GM12878 (cell line): Measurements from ENCODE around the gene PHF2. TPM values are rescaled to one million over a fixed set of nuclear protein-coding genes. Genes with fewer than 3 reads are reported as not detected.

Experiments used
- ATAC-seq: fragments of 200-7000 bp; cut with Tn5 transposase; 3 replicates; pipeline ENCODE4 v1.9.1; 2020; ENCODE audit warnings: mild to moderate bottlenecking, moderate library complexity
- BruUV-seq: library from RNA; stranded (reverse); fragments of 400-500 nt; replicated peaks from 2 replicates; lab custom pipeline; 2021; lab: Mats Ljungman, UMichigan
- CTCF ChIA-PET: fragments of 300-600 bp; sonication (Branson Sonifier 250); formaldehyde crosslinking; extraction: SDS; loops from one replicate; lab custom pipeline; 2021; ENCODE audit warnings: inconsistent platforms; lab: Yijun Ruan, JAX
- POLR2A ChIA-PET: fragments of 350-600 bp; formaldehyde crosslinking; extraction: SDS; loops from one replicate; lab custom pipeline; 2021; ENCODE audit warnings: inconsistent platforms; lab: Charles Lee
- RAD21 ChIA-PET: fragments of 300-600 bp; sonication (Branson Sonifier 250); formaldehyde crosslinking; loops from one replicate; lab custom pipeline; 2023; ENCODE audit warnings: antibody characterized with exemption; ENCODE audit not compliant: unreplicated experiment; lab: Charles Lee
- SMC1A ChIA-PET: fragments of 300-600 bp; sonication (Branson Sonifier 250); formaldehyde crosslinking; loops from one replicate; lab custom pipeline; 2023; ENCODE audit not compliant: unreplicated experiment, uncharacterized antibody; lab: Charles Lee
- DNase-seq: peaks from one replicate; pipeline ENCODE4 v3.0.0-alpha.2; 2011; ENCODE audit warnings: low read depth, low spot score
- FAIRE-seq: peaks from 3 replicates; lab custom pipeline; 2011; peaks lifted over from hg19 to GRCh38; lab: Jason Lieb, UNC
- H2AFZ ChIP-seq: 2 replicates; pipeline ENCODE4 v1.6.0; 2011; ENCODE audit warnings: low read depth, low read length, control low read depth; ENCODE audit not compliant: control insufficient read depth
- H3K27ac ChIP-seq: 2 replicates; pipeline ENCODE4 v1.5.1; 2011; ENCODE audit warnings: control low read depth; ENCODE audit not compliant: control insufficient read depth, insufficient read depth
- H3K27me3 ChIP-seq, 2 experiments: replicated peaks in 1 of 2; 2 replicates each; pipeline versions ENCODE4 v1.6.0 to v1.6.1; 2011; ENCODE audit warnings: low read length in 1 of 2; ENCODE audit not compliant: control insufficient read depth in 2 of 2, insufficient read depth in 2 of 2
- H3K36me3 ChIP-seq, 2 experiments: 2 replicates each; pipeline ENCODE4 v1.5.1; 2011; ENCODE audit warnings: low read length in 1 of 2; ENCODE audit not compliant: control insufficient read depth in 2 of 2, insufficient read depth in 2 of 2
- H3K4me1 ChIP-seq: 2 replicates; pipeline ENCODE4 v1.6.1; 2011; ENCODE audit warnings: mild to moderate bottlenecking, low read length, moderate library complexity, mixed read lengths; ENCODE audit not compliant: control insufficient read depth, insufficient read depth
- H3K4me2 ChIP-seq: 2 replicates; pipeline ENCODE4 v1.6.0; 2011; ENCODE audit warnings: control low read depth; ENCODE audit not compliant: control insufficient read depth, insufficient read depth
- H3K4me3 ChIP-seq: fragments of 200-600 bp; sonication (generic); 2 replicates; pipeline ENCODE4 v1.5.1; 2016
- H3K79me2 ChIP-seq: 2 replicates; pipeline ENCODE4 v1.6.0; 2011; ENCODE audit warnings: low read length; ENCODE audit not compliant: control insufficient read depth, insufficient read depth
- H3K9ac ChIP-seq: 2 replicates; pipeline ENCODE4 v1.8.0; 2011; ENCODE audit warnings: low read length, control low read depth, mixed read lengths; ENCODE audit not compliant: control insufficient read depth, insufficient read depth
- H3K9me3 ChIP-seq: replicated peaks from 3 replicates; pipeline ENCODE4 v1.5.1; 2011; ENCODE audit warnings: mild to moderate bottlenecking, low read length; ENCODE audit not compliant: control insufficient read depth, insufficient read depth
- H4K20me1 ChIP-seq: 2 replicates; pipeline ENCODE4 v1.6.0; 2011; ENCODE audit not compliant: control insufficient read depth, insufficient read depth
- ASH2L ChIP-seq: fragments of 300-600, 200-600 bp; sonication (generic); IDR thresholded peaks from 2 replicates; pipeline ENCODE4 v1.6.1; 2017; ENCODE audit warnings: low read depth, mild to moderate bottlenecking, borderline replicate concordance
- BACH1 ChIP-seq: fragments of 450-650 bp; IDR thresholded peaks from 2 replicates; pipeline ENCODE4 v1.6.1; 2017; ENCODE audit warnings: mild to moderate bottlenecking, borderline replicate concordance
- CEBPB ChIP-seq, 2 experiments: fragments of 150-350 bp in 1 of 2; IDR thresholded peaks; 2 replicates each; pipeline ENCODE4 v1.6.1; 2012 to 2014; ENCODE audit warnings: low read depth in 2 of 2, low read length in 2 of 2, borderline replicate concordance in 1 of 2, inconsistent platforms in 1 of 2
- CREM ChIP-seq: IDR thresholded peaks from 2 replicates; pipeline ENCODE4 v1.6.1; 2014; ENCODE audit warnings: antibody characterized with exemption, low read depth
- DPF2 ChIP-seq: fragments of 450-650 bp; IDR thresholded peaks from 2 replicates; pipeline ENCODE4 v1.6.1; 2017; ENCODE audit warnings: mild to moderate bottlenecking
- ESRRA ChIP-seq: IDR thresholded peaks from 2 replicates; pipeline ENCODE4 v1.6.1; 2012; ENCODE audit warnings: mild to moderate bottlenecking, low read length, improper control_type of control experiment
- FOXK2 ChIP-seq: fragments of 450-650 bp; IDR thresholded peaks from 2 replicates; pipeline ENCODE4 v1.6.1; 2017; ENCODE audit warnings: mild to moderate bottlenecking, moderate library complexity
- JUNB ChIP-seq: IDR thresholded peaks from 2 replicates; pipeline ENCODE4 v1.6.1; 2016; ENCODE audit warnings: antibody characterized with exemption, mild to moderate bottlenecking
- MTA2 ChIP-seq: fragments of 450-650 bp; IDR thresholded peaks from 2 replicates; pipeline ENCODE4 v1.6.1; 2016; ENCODE audit warnings: low read depth, mild to moderate bottlenecking, moderate library complexity
- MTA3 ChIP-seq: IDR thresholded peaks from 2 replicates; pipeline ENCODE4 v1.6.1; 2012; ENCODE audit warnings: low read length, inconsistent platforms, borderline replicate concordance
- MXI1 ChIP-seq: fragments of 150-350 bp; IDR thresholded peaks from 2 replicates; pipeline ENCODE4 v1.6.1; 2011; ENCODE audit warnings: low read depth, mild to moderate bottlenecking, inconsistent platforms, low read length, improper control_type of control experiment
- NFYB ChIP-seq: IDR thresholded peaks from 2 replicates; pipeline ENCODE4 v1.6.1; 2011; ENCODE audit warnings: low read depth, mild to moderate bottlenecking, low read length, improper control_type of control experiment, moderate library complexity; ENCODE audit not compliant: insufficient read depth
- NR2C1 ChIP-seq: fragments of 450-650 bp; IDR thresholded peaks from 2 replicates; pipeline ENCODE4 v1.6.1; 2017; ENCODE audit warnings: antibody characterized with exemption, mild to moderate bottlenecking, moderate library complexity
- RB1 ChIP-seq: fragments of 450-650 bp; formaldehyde crosslinking; IDR thresholded peaks from 2 replicates; pipeline ENCODE4 v1.6.1; 2017; ENCODE audit warnings: mild to moderate bottlenecking, borderline replicate concordance
- RELA ChIP-seq: fragments of 450-650 bp; IDR thresholded peaks from 2 replicates; pipeline ENCODE4 v1.8.0; 2014; ENCODE audit warnings: borderline replicate concordance; ENCODE audit not compliant: partially characterized antibody
- RELB ChIP-seq: fragments of 450-650 bp; IDR thresholded peaks from 2 replicates; pipeline ENCODE4 v1.6.1; 2017; ENCODE audit warnings: low read depth, mild to moderate bottlenecking, moderate library complexity
- ZNF384 ChIP-seq: IDR thresholded peaks from 2 replicates; pipeline ENCODE4 v1.6.1; 2012; ENCODE audit warnings: low read depth, mild to moderate bottlenecking, low read length, improper control_type of control experiment, borderline replicate concordance
- WGBS: methylation state at CpG from one replicate; pipeline ENCODE4 v1.1.6; 2016; ENCODE audit warnings: low lambda C conversion rate; ENCODE audit not compliant: insufficient replicate concordance, insufficient coverage; ENCODE audit errors: missing lambda C conversion rate; 5-methylcytosine and 5-hydroxymethylcytosine counted together
- in situ Hi-C: fragments of 300-500 bp; cut with MboI; formaldehyde crosslinking; loops from 9 replicates; pipeline ENCODE4 v1.14.3; 2018; ENCODE audit warnings: mixed read lengths
- intact Hi-C: fragments of 100-400 bp; cut with micrococcal nuclease; formaldehyde crosslinking; loops from one replicate; pipeline ENCODE4 v1.14.2; 2022; ENCODE audit not compliant: unreplicated experiment
- polyA plus RNA-seq, 11 experiments: library from polyadenylated mRNA; depleted of rRNA in 4 of 11; unstranded in 6 of 11; stranded (reverse) in 5 of 11; fragments of >200 nt; fragmentation: Nextera tagmentation in 4 of 11; fragmentation: Illumina TruSeq in 1 of 11; extraction: Ambion mirVana in 4 of 11; extraction: Trizol in 1 of 11; gene quantifications; 1 replicate in 1 of 11; 2 replicates in 10 of 11; pipeline versions ENCODE4 v1.2.1 to v1.2.3, GENCODE V29; 2011 to 2016; ENCODE audit warnings: inconsistent platforms in 2 of 11, missing spikeins in 2 of 11, low read depth in 1 of 11
- total RNA-seq, 4 experiments: library from RNA; depleted of rRNA in 3 of 4; stranded (reverse); fragments of >200 nt in 3 of 4; fragmentation: Illumina TruSeq in 1 of 4; extraction: Trizol in 1 of 4; gene quantifications; 2 replicates each; pipeline versions ENCODE4 v1.2.1 to v1.2.3, GENCODE V29; 2013 to 2021
- TF ChIP-seq, protein P1 (sequence below): fragments of 450-650 bp; IDR thresholded peaks from 2 replicates; pipeline ENCODE4 v1.6.1; 2016; ENCODE audit warnings: mild to moderate bottlenecking, moderate library complexity, borderline replicate concordance
- TF ChIP-seq, protein P2 (sequence below): fragments of 450-650 bp; IDR thresholded peaks from 2 replicates; pipeline ENCODE4 v1.6.1; 2017; ENCODE audit warnings: borderline replicate concordance

The PHF2 gene
- total and polyA plus RNA-seq, 10 of the 15 experiments (the other 5 are each of a cell fraction or from before 2014, with no cell fraction given), result 0.34 to 13.3 (median 5.5) TPM

GRCh38 chr9:93677641-93678136 is 101.3 kb downstream of the PHF2 start:
- Histone ChIP-seq H3K79me2 (no peaks in the 10 kb centered on the region), H3K9me3 (no peaks in the 10 kb centered on the region), H2AFZ (no peak overlapping the region), H4K20me1 (no peaks in the 10 kb centered on the region), H3K27ac (no peak overlapping the region), H3K9ac (no peak overlapping the region), H3K4me1 (no peaks in the 10 kb centered on the region), H3K36me3 (no peaks in the 10 kb centered on the region; a peak in 1 of 4 replicates), H3K4me2 (no peak overlapping the region), H3K4me3 (no peak overlapping the region), H3K27me3 (no peaks in the 10 kb centered on the region)
- intact Hi-C loops (no loop called here), in situ Hi-C loops (no loop called here)
- no TSS peak for BruUV-seq
- ChIA-PET RAD21 (no interaction called here), SMC1A (no interaction called here), CTCF (no interaction called here), POLR2A (no interaction called here)
- ATAC-seq (no peak), FAIRE-seq (no peak), DNase-seq (no peak)
- 94% methylated on average over 16 of the region's 16 CpGs for WGBS
- TF ChIP-seq RELB (no peak), FOXK2 (no peak), CREM (no peak), ZNF384 (no peak), BACH1 (no peak), JUNB (no peak), MTA3 (no peak), MTA2 (no peak), CEBPB (IDR thresholded peaks at IDR 0.05; ENCODE audit: borderline replicate concordance in 1 of 2, low read depth in 2 of 2, low read length in 2 of 2) (no peak), ASH2L (no peak), ESRRA (no peak), NFYB (no peak), MXI1 (no peak), RELA (no peak), NR2C1 (no peak), RB1 (no peak), DPF2 (no peak)
- TF ChIP-seq, protein P1, sequence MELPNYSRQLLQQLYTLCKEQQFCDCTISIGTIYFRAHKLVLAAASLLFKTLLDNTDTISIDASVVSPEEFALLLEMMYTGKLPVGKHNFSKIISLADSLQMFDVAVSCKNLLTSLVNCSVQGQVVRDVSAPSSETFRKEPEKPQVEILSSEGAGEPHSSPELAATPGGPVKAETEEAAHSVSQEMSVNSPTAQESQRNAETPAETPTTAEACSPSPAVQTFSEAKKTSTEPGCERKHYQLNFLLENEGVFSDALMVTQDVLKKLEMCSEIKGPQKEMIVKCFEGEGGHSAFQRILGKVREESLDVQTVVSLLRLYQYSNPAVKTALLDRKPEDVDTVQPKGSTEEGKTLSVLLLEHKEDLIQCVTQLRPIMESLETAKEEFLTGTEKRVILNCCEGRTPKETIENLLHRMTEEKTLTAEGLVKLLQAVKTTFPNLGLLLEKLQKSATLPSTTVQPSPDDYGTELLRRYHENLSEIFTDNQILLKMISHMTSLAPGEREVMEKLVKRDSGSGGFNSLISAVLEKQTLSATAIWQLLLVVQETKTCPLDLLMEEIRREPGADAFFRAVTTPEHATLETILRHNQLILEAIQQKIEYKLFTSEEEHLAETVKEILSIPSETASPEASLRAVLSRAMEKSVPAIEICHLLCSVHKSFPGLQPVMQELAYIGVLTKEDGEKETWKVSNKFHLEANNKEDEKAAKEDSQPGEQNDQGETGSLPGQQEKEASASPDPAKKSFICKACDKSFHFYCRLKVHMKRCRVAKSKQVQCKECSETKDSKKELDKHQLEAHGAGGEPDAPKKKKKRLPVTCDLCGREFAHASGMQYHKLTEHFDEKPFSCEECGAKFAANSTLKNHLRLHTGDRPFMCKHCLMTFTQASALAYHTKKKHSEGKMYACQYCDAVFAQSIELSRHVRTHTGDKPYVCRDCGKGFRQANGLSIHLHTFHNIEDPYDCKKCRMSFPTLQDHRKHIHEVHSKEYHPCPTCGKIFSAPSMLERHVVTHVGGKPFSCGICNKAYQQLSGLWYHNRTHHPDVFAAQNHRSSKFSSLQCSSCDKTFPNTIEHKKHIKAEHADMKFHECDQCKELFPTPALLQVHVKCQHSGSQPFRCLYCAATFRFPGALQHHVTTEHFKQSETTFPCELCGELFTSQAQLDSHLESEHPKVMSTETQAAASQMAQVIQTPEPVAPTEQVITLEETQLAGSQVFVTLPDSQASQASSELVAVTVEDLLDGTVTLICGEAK, result no peak
- TF ChIP-seq, protein P2, sequence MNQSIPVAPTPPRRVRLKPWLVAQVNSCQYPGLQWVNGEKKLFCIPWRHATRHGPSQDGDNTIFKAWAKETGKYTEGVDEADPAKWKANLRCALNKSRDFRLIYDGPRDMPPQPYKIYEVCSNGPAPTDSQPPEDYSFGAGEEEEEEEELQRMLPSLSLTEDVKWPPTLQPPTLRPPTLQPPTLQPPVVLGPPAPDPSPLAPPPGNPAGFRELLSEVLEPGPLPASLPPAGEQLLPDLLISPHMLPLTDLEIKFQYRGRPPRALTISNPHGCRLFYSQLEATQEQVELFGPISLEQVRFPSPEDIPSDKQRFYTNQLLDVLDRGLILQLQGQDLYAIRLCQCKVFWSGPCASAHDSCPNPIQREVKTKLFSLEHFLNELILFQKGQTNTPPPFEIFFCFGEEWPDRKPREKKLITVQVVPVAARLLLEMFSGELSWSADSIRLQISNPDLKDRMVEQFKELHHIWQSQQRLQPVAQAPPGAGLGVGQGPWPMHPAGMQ, result no peak
